ENCODE data around the gene DLGAP1. TPM values are rescaled to one million over a fixed set of nuclear protein-coding genes. Genes with fewer than 3 reads are reported as not detected.
A peak's percentile ranks its signal among the peaks of the same experiment; 100 is the strongest.

The DLGAP1 gene
- total RNA-seq, 6 experiments from 2014 or later, result 0.19 to 1.3 (median 0.62) TPM

DNA sequence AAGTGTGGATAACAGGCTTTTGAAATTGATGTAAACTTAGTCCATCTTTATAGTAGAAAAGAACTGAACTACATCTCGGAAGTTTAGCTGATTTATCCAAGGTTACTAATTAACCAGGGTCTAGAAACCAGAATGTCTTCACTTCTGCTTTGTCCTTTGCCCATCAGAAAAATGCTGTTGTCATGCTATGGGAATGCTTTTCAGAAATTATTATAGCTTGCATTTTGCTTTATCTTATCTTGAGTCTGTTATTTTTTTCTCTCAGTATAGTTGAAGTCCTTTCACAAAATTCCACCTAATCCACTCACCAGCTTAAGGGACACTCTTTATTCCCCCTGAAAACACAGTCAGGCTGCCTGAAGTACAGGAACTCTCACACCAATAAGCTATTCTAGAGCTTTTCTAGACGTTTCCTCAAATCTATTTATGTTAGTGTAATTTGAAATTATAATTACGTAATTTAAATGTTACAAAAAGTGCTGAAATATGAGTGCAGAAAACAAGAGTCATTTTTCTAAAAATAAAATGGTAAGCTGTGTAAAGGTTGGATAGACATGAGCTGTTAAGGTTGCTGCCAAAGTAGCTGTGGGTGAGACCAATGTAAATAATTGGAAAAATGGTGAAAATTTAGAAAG, 548.9 kb downstream of the DLGAP1 start:
- no peak for DNase-seq
- peaks cover 3% of the 10 kb centered on the region; the same call in 1 of the 2 replicates for H3K36me3 Mint-ChIP-seq (ENCODE audit: low read depth)
- peaks cover 51% of the 10 kb centered on the region for H3K4me1 Mint-ChIP-seq (ENCODE audit: low read depth)
- TF ChIP-seq, protein P1, sequence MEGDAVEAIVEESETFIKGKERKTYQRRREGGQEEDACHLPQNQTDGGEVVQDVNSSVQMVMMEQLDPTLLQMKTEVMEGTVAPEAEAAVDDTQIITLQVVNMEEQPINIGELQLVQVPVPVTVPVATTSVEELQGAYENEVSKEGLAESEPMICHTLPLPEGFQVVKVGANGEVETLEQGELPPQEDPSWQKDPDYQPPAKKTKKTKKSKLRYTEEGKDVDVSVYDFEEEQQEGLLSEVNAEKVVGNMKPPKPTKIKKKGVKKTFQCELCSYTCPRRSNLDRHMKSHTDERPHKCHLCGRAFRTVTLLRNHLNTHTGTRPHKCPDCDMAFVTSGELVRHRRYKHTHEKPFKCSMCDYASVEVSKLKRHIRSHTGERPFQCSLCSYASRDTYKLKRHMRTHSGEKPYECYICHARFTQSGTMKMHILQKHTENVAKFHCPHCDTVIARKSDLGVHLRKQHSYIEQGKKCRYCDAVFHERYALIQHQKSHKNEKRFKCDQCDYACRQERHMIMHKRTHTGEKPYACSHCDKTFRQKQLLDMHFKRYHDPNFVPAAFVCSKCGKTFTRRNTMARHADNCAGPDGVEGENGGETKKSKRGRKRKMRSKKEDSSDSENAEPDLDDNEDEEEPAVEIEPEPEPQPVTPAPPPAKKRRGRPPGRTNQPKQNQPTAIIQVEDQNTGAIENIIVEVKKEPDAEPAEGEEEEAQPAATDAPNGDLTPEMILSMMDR (IDR thresholded peaks at IDR 0.05), result no peak
- no peaks in the 10 kb centered on the region for H3K27me3 Mint-ChIP-seq (ENCODE audit: insufficient read depth)
- H3K9me3 Mint-ChIP-seq, result no peaks in the 10 kb centered on the region
- 0 out of 2 replicates have a peak overlapping the region, but pooled peaks have one; percentile 8 for H3K27ac Mint-ChIP-seq
- no peak overlapping the region for H3K4me3 Mint-ChIP-seq

DNA sequence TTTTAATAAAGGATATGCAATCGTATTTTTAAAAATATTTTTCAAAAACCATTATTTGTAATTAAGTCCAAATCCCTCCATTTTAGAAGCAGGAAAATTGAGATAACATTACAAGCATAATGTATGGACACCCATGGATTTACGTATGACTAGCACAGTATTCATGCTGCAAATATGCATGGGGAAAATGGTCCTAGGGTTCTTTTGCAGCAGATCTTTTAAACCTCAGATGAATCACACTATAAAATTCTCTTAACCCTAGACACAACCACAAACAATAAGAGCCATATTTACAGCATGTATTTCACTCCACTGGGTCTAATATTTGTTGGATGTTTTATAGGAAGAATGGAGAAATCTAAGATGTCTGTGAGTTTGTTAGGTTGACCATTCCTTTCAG, 551.8 kb downstream of the DLGAP1 start:
- peaks cover 3% of the 10 kb centered on the region; the same call in 1 of the 2 replicates for H3K36me3 Mint-ChIP-seq (ENCODE audit: low read depth)

DNA sequence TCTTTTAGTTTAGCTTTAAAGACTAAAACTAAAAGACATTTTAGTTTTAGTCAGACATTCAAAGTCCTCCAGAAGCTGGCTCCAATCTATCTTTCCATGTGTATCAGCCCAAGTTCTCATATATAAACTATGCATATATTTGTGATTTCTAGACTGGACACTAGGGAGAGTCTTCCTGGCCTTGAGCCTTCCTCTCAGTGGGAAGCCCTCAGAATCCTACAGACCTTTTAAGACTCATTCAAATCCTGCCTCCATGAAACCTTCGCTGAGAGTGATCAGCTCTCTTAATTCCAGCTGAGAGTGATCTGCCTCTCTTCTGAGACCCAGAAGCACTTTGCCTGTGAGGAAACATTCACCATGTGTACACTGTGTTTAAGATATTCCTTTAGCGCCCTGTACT, 552.4 kb downstream of the DLGAP1 start:
- peaks cover 3% of the 10 kb centered on the region; the same call in 1 of the 2 replicates for H3K36me3 Mint-ChIP-seq (ENCODE audit: low read depth)
- no peaks in the 10 kb centered on the region; the same call in 1 of the 2 replicates for H3K27me3 Mint-ChIP-seq (ENCODE audit: insufficient read depth)
- no peak for DNase-seq
- H3K4me3 Mint-ChIP-seq, result peak overlapping the region; percentile 47
- TF ChIP-seq, protein P1 (IDR thresholded peaks at IDR 0.05), result no peak; the same call in 1 of the 2 replicates
- no peaks in the 10 kb centered on the region for H3K9me3 Mint-ChIP-seq
- peaks cover 36% of the 10 kb centered on the region for H3K4me1 Mint-ChIP-seq (ENCODE audit: low read depth)
- peak overlapping the region; percentile 92 for H3K27ac Mint-ChIP-seq

More for the DNA sequence above, 551.8 kb downstream of the DLGAP1 start:
- H3K27me3 Mint-ChIP-seq (ENCODE audit: insufficient read depth), result no peaks in the 10 kb centered on the region; the same call in 1 of the 2 replicates
- H3K27ac Mint-ChIP-seq, result peak overlapping the region; percentile 92
- peak; percentile 90 for DNase-seq
- peak overlapping the region; percentile 57 for H3K4me3 Mint-ChIP-seq
- H3K9me3 Mint-ChIP-seq, result no peaks in the 10 kb centered on the region
- H3K4me1 Mint-ChIP-seq (ENCODE audit: low read depth), result peaks cover 36% of the 10 kb centered on the region
- TF ChIP-seq, protein P1 (IDR thresholded peaks at IDR 0.05), result no peak

DNA sequence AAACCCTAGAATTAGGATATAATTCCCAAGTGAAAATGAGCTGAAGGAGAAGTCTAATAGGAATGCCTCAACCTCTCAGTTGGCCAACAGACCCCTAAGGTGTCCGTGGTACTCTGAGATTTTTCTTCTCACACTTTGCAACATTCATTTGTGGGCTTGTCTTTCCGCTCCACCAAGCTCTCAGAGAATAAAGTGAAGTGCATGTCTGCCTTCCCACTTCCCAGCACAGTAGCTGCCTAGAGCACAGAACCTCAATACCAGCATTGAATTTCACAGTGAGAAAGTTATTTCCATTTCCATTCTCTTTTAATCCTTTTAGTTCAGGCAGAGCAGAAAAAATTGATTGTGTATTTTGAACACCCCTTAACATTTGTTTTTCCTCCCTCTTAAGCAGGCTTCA, 553.3 kb downstream of the DLGAP1 start:
- no peak overlapping the region for H3K4me3 Mint-ChIP-seq
- no peaks in the 10 kb centered on the region; the same call in 1 of the 2 replicates for H3K27me3 Mint-ChIP-seq (ENCODE audit: insufficient read depth)
- H3K9me3 Mint-ChIP-seq, result no peaks in the 10 kb centered on the region
- no peak overlapping the region for H3K27ac Mint-ChIP-seq
- peaks cover 3% of the 10 kb centered on the region; the same call in 1 of the 2 replicates for H3K36me3 Mint-ChIP-seq (ENCODE audit: low read depth)
- no peak for DNase-seq
- TF ChIP-seq, protein P1 (IDR thresholded peaks at IDR 0.05), result no peak
- H3K4me1 Mint-ChIP-seq (ENCODE audit: low read depth), result peaks cover 36% of the 10 kb centered on the region

DNA sequence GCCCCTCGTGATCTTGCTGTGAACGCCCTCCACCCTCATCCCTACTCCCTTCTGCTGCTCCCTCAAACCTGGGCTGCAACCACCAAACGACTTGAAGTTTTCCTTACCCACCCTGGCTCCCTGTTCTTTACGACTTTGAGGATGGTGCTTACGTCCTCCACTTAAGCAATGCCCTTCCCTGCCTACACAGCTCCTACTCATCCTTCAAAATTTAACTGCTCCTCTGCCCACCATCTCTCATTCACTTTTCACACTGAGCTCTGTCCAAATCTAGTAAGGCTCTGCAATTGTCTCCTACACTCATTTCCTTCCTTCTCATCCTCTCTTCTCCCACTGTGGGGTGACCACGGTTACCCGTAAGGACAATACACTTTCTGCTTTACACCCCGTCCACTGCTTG, 554.1 kb downstream of the DLGAP1 start:
- Mint-ChIP-seq H3K4me1 (ENCODE audit: low read depth) (peaks cover 29% of the 10 kb centered on the region), H3K27ac (no peak overlapping the region), H3K36me3 (ENCODE audit: low read depth) (peaks cover 3% of the 10 kb centered on the region; the same call in 1 of the 2 replicates), H3K9me3 (no peaks in the 10 kb centered on the region), H3K4me3 (no peak overlapping the region), H3K27me3 (ENCODE audit: insufficient read depth) (no peaks in the 10 kb centered on the region; the same call in 1 of the 2 replicates)
- DNase-seq, result no peak
- TF ChIP-seq, protein P1 (IDR thresholded peaks at IDR 0.05), result no peak

All from HFFc6 (cell line).